GM21423 (cell line): ENCODE results near the gene NBPF1.
"Not testable (repeated sequence)": the region's sequence is repeated elsewhere in the genome, so short reads cannot be mapped to it uniquely, and the experiment has no call there.

Experiments
- ATAC-seq: cut with Tn5 transposase; IDR thresholded peaks from one replicate; pipeline ENCODE4 v1.9.1; 2021; ENCODE audit warnings: mild to moderate bottlenecking, moderate library complexity; ENCODE audit not compliant: unreplicated experiment

Gene NBPF1

DNA sequence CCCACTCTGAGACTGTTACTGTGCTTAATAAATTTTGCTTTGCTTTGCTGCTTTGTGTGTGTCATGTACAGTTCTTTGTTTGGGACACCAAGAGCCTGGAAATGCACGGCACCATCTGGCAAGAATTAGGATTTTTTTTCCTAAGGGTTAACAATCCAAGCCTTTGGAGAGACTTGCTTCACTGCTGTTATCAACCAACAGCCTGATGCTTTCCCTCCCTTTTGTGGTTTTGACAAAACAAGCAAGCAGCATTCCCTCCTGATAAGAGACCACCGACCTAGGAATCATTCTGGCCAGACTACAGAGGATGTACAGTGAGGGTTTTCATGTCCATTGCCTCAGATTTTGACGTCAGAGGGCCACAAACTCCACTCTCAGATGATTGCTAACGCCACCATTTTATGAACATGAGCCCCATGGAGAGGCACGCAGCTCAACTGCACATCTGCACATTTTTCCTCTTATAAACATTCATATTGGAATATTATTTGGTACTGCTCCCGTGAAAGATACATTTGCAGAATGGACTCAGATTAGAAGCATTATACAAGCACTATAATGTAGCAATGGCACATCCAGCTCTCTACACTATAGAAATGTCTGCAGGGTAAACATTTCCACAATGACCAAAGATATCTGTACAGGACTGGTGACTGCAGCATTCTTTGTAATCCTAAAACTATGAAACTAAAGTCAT is 94.0 kb downstream of the NBPF1 start:
- not testable (repeated sequence) for ATAC-seq

DNA sequence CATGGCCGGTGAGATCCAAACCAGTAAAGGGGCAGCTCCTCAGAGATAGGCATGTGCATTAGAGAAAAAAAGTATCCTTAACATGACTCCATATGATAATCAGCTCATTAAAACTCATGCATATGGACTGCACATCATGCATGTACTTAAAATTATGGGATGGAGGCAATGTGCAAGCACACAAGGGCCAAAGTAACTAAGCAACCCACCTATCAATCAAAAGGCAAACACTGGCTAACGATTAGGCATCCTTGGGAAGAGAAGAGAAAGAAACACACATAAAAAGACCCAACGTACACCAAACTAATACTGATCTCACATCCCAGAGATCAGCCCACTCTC is 94.5 kb downstream of the NBPF1 start:
- ATAC-seq = not testable (repeated sequence)

DNA sequence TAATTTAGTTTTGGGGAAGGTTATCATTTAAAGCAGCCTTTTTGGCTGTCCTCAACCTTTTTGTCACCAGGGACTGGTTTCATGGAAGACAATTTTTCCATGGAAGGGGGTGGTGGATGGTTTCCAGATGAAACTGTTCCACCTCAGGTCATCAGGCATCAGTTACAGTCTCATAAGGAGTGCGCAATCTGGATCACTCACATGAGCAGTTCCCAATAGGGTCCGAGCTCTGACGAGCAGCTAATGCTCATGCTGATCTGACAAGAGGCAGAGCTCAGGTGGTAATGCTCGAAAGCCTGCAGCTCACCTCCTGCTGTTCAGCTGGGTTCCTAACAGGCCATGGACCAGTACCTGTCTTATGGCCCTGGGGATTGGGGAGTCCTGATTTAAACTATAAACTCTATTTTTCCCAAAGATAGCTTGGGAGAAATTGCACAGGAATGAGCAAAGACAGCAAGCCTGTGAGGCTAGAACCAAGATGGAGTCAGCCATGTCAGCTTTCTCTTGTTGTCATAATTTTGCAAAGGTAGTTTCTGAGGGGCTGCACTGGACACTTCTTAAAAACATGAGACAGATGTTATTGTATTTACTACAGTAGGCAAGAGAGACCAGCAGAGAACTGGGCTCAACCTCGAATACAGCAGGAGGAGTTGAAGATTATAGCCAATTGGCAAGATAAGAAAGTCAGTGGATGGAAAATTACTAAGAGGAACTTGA is 96.5 kb downstream of the NBPF1 start:
- not testable (repeated sequence) for ATAC-seq

DNA sequence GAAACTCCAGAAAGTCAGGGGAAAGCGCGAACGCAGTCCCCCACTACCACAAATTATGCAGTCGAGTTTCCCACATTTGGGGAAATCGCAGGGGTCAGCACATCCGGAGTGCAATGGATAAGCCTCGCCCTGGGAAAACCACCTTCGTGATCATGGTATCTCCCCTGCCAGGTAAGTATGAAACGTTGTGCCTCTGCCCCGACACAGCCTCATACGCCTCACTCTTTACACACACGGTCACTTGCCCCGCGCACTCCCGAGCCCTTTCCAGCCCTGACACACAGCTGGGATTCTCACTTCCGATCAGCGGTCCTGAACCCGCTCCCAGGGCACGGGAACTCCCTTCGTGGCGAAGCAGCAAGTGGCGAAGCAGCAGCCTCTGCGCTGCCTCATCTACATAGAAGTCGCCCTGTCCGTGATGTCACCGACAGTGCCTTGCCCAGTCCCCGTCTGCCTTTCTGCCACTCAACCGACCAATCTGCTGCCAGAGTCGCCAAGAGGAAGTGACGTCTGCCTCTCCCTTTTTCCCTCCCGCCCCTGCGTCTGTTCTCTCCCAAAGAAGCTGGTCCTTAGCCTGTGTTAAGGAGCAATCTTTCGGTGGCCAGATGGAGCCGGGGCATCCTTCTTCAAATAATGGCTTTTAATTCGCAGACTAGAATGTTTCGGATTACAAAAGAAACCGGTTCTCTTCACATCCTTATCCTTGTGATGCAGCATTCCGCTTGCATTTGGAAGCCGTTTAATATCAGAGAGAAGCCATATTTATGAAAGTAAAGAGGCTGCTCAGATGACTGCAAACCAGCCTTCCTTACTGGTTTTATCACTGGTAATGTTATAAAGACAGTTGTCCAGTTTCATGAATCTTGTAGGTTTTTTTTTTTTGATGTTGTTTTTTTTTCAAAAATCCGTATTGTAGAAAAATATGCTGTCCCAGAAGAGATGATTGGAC is 99.0 kb downstream of the NBPF1 start, which contains the start of gene RNU1-1:
RNU1-1 (minus strand) TSS at position 179 of the 949 bp plus-strand sequence.
- not testable (repeated sequence) for ATAC-seq

DNA sequence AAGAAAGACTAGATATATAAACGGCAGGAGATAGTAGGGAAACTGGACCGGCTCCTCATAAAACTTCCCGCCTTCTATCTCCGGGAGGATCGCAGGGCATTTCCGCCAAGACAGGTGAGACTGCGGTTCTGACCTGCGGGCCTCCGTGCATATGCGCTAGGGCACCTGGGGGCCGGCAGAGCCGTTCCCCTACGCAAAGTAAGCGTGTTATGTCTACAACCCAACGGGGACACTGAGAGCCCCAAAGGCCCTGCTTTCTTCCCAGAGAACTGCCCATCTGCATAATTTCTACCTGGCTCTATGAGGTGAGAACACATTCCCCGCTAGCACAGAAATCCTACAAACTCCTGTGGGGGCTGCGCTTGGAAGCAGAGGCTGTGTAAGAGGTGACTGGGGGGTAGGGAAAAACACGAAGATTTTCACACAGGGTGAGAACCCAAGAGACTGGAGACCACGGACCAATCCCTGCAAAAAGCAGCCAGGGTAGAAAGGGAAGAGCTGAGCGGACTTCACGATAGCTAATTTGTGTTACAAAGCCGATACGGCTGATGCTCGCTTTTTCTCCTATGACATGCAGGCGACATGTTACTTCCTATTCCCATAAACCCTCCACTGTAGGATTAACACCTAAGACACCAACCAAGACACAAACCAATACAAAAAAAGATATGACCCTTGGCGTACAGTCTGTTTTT is 99.8 kb downstream of the NBPF1 start:
- ATAC-seq = peak; percentile 67

DNA sequence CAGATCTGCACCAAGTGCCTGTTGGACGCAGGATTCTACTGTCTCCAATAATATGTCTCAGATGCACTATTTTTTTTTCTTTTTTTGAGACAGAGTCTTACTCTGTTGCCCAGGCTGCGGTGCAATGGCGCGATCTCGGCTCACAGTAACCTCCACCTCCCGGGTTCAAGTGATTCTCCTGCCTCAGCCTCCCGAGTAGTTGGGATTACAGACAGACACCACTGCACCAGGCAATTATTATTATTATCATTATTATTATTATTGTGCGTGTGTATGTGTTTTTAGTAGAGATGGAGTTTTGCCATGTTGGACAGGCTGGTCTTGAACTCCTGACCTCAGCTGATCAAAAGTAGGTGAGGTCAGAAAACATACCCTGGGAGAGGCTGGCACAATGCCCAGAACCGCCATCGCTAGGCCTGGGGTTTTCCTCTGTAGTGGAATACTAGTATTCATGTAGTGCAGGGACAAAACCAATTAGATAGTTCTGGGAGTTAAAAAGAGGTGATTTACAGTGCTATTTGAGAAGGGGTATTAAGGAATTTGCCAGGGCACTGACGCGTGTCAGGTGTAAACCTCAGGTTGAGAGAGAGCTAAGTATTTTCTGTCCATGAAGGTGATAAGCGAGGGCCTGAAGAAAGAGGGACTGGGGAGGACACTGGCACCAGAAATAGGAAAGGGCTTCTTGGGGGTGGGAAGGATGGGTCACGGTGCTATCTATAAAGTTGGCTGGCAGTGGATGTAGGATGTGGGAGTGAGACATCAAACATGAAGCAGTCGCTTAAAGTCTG is 100.5 kb downstream of the NBPF1 start:
- not testable (repeated sequence) for ATAC-seq
